Common myeloid progenitor, CD34-positive (primary cell): ENCODE data around the gene MAST2.

ENCODE experiments used
- CTCF ChIA-PET: fragments of 350-600 bp; sonication (Branson Sonifier 250); formaldehyde crosslinking; loops from one replicate; lab custom pipeline; 2021; ENCODE audit warnings: antibody characterized with exemption; lab: Charles Lee
- POLR2A ChIA-PET: fragments of 350-600 bp; sonication (Branson Sonifier 250); formaldehyde crosslinking; loops from one replicate; lab custom pipeline; 2021; ENCODE audit warnings: antibody characterized with exemption; lab: Charles Lee
- DNase-seq, 3 donors: peaks; one replicate each; pipeline versions ENCODE4 v3.0.0 to v3.0.0-alpha.2; 2013
- H3K27ac ChIP-seq, 2 experiments: 1 replicate in 1 of 2; 2 replicates in 1 of 2; pipeline ENCODE4 v1.7.0; 2013; ENCODE audit warnings: inconsistent platforms in 2 of 2, low read length in 2 of 2, mild to moderate bottlenecking in 2 of 2, low read depth in 1 of 2, moderate library complexity in 1 of 2; ENCODE audit not compliant: severe bottlenecking in 2 of 2, insufficient read depth in 1 of 2, poor library complexity in 1 of 2
- H3K27me3 ChIP-seq, 5 experiments: replicated peaks in 2 of 5; 1 replicate in 3 of 5; 2 replicates in 2 of 5; pipeline versions ENCODE4 v1.6.1 to v1.7.0; 2013; ENCODE audit warnings: low read length in 4 of 5, mild to moderate bottlenecking in 2 of 5, moderate library complexity in 2 of 5, inconsistent platforms in 1 of 5; ENCODE audit not compliant: insufficient read depth in 5 of 5, control insufficient read depth in 4 of 5
- H3K36me3 ChIP-seq, 4 experiments: 1 replicate in 2 of 4; 2 replicates in 2 of 4; pipeline versions ENCODE4 v1.6.1 to v1.7.0; 2013; ENCODE audit warnings: low read length in 3 of 4, control low read depth in 1 of 4, mild to moderate bottlenecking in 1 of 4; ENCODE audit not compliant: control insufficient read depth in 4 of 4, insufficient read depth in 4 of 4
- H3K4me1 ChIP-seq, 4 experiments: 1 replicate in 3 of 4; 2 replicates in 1 of 4; pipeline versions ENCODE4 v1.6.1 to v1.7.1; 2013; ENCODE audit warnings: low read length in 3 of 4, mild to moderate bottlenecking in 3 of 4, control low read depth in 1 of 4, inconsistent platforms in 1 of 4, moderate library complexity in 1 of 4; ENCODE audit not compliant: control insufficient read depth in 4 of 4, insufficient read depth in 4 of 4; ENCODE audit errors: control extremely low read depth in 1 of 4
- H3K4me3 ChIP-seq, 7 experiments: 1 replicate in 4 of 7; 2 replicates in 3 of 7; pipeline versions ENCODE4 v1.5.1 to v1.7.0; 2013; ENCODE audit warnings: mild to moderate bottlenecking in 7 of 7, low read length in 6 of 7, moderate library complexity in 6 of 7, inconsistent platforms in 2 of 7, low read depth in 2 of 7, control low read depth in 1 of 7; ENCODE audit not compliant: insufficient read depth in 4 of 7, control insufficient read depth in 1 of 7; ENCODE audit errors: extremely low read depth in 1 of 7
- H3K9me3 ChIP-seq, 5 experiments: 1 replicate in 4 of 5; 2 replicates in 1 of 5; pipeline versions ENCODE4 v1.6.1 to v1.7.1; 2013; ENCODE audit warnings: low read length in 4 of 5, mild to moderate bottlenecking in 2 of 5, inconsistent platforms in 1 of 5, low read depth in 1 of 5, moderate library complexity in 1 of 5; ENCODE audit not compliant: control insufficient read depth in 4 of 5, insufficient read depth in 2 of 5; ENCODE audit errors: control extremely low read depth in 1 of 5
- WGBS: methylation state at CpG from one replicate; pipeline ENCODE4 v1.1.5; 2013; ENCODE audit not compliant: insufficient coverage; 5-methylcytosine and 5-hydroxymethylcytosine counted together

Gene MAST2

DNA sequence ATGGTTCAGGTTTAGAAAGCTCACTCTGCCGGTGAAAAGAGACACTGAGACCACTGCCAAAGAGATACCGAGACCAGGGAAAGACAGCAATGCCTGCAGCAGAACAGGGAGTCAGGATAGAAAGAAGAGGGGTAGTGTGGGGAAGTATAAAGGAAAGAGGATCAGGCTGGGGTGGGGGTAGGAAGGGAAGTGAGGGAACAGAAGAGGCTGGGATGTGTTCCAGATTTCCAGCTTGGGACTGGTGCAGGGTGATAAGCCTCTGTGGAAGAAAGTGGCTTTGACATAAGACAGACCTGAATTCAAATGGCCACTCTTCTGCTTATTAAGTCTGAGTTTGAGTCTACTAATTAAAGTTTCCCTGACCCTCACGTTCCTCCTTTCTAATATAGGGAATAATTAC is 223.1 kb downstream of the MAST2 start:
- Histone ChIP-seq H3K27me3 (no peaks in the 10 kb centered on the region), H3K36me3 (peaks cover 22 to 72% (median 54%) of the 10 kb centered on the region in 4 experiments), H3K4me1 (no peaks in the 10 kb centered on the region), H3K9me3 (no peaks in the 10 kb centered on the region), H3K4me3 (no peak overlapping the region), H3K27ac (no peak overlapping the region)
- ChIA-PET POLR2A (no interaction called here), CTCF (interaction anchor here (1.1 to 4.6 kb wide), 4 partner anchors 9 to 198 kb away, joined by 3 to 17 read pairs (median 4); no protein-coding TSS in a partner anchor)
- WGBS = 90% methylated on average over 1 of the region's 3 CpGs
- DNase-seq = no peak

DNA sequence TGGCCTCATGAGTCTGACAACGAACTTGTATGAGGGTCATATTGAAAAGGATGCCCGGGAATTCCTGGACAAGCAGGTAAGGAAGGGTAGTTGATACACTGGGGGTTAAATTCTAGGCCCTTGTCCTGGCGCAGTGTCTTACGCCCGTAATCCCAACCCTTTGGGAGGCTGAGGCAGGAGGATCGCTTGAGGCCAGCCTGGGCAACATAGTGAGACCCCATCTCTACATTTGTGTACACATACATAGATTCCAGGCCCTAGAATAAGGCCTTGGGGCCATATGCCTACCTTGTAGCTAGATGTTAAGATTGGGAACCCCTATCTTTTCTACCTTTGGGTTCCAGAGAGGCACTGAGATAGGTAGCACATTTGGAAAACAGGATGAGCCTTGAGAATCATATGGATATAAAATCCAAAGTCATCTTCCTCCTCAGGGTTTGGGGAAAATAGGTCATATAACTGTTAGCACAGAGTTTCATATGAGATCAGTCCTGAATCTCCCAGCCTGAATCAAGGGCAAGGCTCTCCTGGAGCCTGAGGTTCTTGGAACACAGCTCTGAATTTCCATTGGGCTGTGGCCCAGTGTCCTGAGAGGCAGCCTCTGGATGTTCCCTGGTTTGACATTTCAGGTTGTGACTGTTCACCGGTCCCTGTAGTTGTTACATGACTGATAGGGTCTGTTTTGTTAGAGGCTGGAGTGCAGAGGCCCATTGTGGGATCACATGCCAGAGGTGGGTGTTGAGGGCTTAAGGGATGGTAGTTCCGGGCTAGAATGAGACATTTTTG is 224.6 kb downstream of the MAST2 start:
- Histone ChIP-seq H3K36me3 (peaks cover 14 to 71% (median 46%) of the 10 kb centered on the region in 4 experiments), H3K4me1 (no peaks in the 10 kb centered on the region), H3K27ac (no peak overlapping the region), H3K4me3 (no peak overlapping the region), H3K9me3 (no peaks in the 10 kb centered on the region), H3K27me3 (no peaks in the 10 kb centered on the region)
- CTCF ChIA-PET = interaction anchor here (1.1 to 4.6 kb wide), 3 partner anchors 8 to 155 kb away, joined by 3 to 17 read pairs (median 3); no protein-coding TSS in a partner anchor
- no peak for DNase-seq
- WGBS = over 99% methylated on average over 8 of the region's 8 CpGs
- POLR2A ChIA-PET = no interaction called here

DNA sequence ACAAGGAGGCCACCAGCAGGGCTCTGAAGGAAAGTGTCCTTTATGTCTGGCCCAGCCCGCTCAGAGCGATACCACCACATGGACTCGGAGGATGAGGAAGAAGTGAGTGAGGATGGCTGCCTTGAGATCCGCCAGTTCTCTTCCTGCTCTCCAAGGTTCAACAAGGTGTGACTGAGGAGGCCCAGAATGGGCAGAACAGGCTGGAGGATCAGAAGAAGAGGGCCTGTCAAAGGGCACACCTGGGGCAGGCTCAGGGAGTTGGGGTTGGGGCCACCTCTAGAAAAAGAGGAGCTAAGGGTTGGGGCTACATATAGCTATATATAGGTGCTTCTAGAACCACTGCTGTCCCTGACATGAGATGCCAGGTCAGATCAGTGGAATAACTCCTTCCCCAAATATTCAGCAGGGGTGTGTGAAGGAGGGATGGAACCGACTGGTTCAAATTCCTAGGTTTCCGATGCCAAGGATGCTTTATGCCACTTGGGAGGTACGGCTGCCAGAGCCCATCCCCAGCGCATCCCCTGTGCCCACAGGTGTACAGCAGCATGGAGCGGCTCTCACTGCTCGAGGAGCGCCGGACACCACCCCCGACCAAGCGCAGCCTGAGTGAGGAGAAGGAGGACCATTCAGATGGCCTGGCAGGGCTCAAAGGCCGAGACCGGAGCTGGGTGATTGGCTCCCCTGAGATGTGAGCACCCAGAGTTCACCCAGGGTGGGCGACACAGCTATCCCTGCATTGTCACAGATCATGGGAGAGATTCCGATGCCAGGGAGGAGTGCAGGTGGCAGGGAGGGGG is 226.9 kb downstream of the MAST2 start:
- Histone ChIP-seq H3K27ac (no peak overlapping the region), H3K27me3 (no peaks in the 10 kb centered on the region), H3K4me1 (no peaks in the 10 kb centered on the region), H3K36me3 (peaks cover 0 to 68% (median 42%) of the 10 kb centered on the region in 4 experiments), H3K4me3 (no peak overlapping the region), H3K9me3 (no peaks in the 10 kb centered on the region)
- ChIA-PET CTCF (no interaction called here), POLR2A (no interaction called here)
- WGBS = 98% methylated on average over 17 of the region's 18 CpGs
- no peak for DNase-seq

DNA sequence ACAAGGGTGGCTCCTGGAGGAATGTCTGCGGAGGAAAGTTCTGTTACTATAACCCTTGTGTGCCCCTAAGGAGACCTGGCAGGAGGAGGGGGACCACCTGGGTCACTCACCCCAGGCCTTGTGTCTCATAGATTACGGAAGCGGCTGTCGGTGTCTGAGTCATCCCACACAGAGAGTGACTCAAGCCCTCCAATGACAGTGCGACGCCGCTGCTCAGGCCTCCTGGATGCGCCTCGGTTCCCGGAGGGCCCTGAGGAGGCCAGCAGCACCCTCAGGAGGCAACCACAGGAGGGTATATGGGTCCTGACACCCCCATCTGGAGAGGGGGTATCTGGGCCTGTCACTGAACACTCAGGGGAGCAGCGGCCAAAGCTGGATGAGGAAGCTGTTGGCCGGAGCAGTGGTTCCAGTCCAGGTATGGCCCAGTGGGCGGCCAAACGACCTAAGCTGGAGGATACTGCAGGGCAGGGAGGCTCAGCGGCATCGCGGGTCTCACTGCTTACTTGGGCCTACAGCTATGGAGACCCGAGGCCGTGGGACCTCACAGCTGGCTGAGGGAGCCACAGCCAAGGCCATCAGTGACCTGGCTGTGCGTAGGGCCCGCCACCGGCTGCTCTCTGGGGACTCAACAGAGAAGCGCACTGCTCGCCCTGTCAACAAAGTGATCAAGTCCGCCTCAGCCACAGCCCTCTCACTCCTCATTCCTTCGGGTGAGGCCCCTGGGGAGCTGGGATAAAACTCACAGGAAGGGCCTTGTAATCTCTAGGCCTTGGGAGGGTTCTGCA is 227.7 kb downstream of the MAST2 start:
- no peaks in the 10 kb centered on the region for H3K27me3 ChIP-seq
- POLR2A ChIA-PET = no interaction called here
- H3K27ac ChIP-seq = no peak overlapping the region
- H3K9me3 ChIP-seq = no peaks in the 10 kb centered on the region
- DNase-seq = no peak
- WGBS = 98% methylated on average over 16 of the region's 26 CpGs
- no peaks in the 10 kb centered on the region for H3K4me1 ChIP-seq
- CTCF ChIA-PET = interaction anchor here (1.0 to 9.8 kb wide), 3 partner anchors 11 to 191 kb away, joined by 4 to 167 read pairs (median 75); partner anchors contain the start of genes P3R3URF and TSPAN1
- H3K36me3 ChIP-seq = peaks cover 0 to 61% (median 41%) of the 10 kb centered on the region in 4 experiments
- H3K4me3 ChIP-seq = no peak overlapping the region

DNA sequence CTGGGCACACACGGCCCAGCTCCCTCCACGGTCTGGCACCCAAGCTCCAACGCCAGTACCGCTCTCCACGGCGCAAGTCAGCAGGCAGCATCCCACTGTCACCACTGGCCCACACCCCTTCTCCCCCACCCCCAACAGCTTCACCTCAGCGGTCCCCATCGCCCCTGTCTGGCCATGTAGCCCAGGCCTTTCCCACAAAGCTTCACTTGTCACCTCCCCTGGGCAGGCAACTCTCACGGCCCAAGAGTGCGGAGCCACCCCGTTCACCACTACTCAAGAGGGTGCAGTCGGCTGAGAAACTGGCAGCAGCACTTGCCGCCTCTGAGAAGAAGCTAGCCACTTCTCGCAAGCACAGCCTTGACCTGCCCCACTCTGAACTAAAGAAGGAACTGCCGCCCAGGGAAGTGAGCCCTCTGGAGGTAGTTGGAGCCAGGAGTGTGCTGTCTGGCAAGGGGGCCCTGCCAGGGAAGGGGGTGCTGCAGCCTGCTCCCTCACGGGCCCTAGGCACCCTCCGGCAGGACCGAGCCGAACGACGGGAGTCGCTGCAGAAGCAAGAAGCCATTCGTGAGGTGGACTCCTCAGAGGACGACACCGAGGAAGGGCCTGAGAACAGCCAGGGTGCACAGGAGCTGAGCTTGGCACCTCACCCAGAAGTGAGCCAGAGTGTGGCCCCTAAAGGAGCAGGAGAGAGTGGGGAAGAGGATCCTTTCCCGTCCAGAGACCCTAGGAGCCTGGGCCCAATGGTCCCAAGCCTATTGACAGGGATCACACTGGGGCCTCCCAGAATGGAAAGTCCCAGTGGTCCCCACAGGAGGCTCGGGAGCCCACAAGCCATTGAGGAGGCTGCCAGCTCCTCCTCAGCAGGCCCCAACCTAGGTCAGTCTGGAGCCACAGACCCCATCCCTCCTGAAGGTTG is 231.4 kb downstream of the MAST2 start:
- no peak overlapping the region for H3K27ac ChIP-seq

More for the DNA sequence above, 231.4 kb downstream of the MAST2 start:
- ChIA-PET POLR2A (interaction anchor here (0.6 to 0.7 kb wide), 3 partner anchors 20 to 155 kb away, joined by 3 to 4 read pairs (median 4); no protein-coding TSS in a partner anchor), CTCF (interaction anchor here (1.3 to 9.8 kb wide), 5 partner anchors 8 to 187 kb away, joined by 3 to 167 read pairs (median 17); partner anchors contain the start of genes P3R3URF and TSPAN1)
- no peak for DNase-seq
- Histone ChIP-seq H3K9me3 (no peaks in the 10 kb centered on the region), H3K36me3 (peaks cover 0 to 42% (median 30%) of the 10 kb centered on the region in 4 experiments), H3K4me1 (peaks cover 0 to 6% (median 5%) of the 10 kb centered on the region in 4 experiments), H3K27me3 (no peaks in the 10 kb centered on the region), H3K4me3 (no peak overlapping the region)
- WGBS = 94% methylated on average over 22 of the region's 27 CpGs
